NCI-H187 (cell line): Measurements from ENCODE around the gene SYNGR1.
"Not testable (repeated sequence)": the region's sequence is repeated elsewhere in the genome, so short reads cannot be mapped to it uniquely, and the experiment has no call there.

Source experiments
- DNase-seq, 2 experiments: peaks; one replicate each; lab custom pipeline; 2025; lab: John Stamatoyannopoulos, UW

SYNGR1 gene

GRCh38 chr22:39317084-39317774 is 32.6 kb upstream of the SYNGR1 start:
- DNase-seq: no peak

GRCh38 chr22:39317775-39318506 is 31.9 kb upstream of the SYNGR1 start:
- no peak for DNase-seq

GRCh38 chr22:39318507-39319283 is 31.1 kb upstream of the SYNGR1 start:
- no peak for DNase-seq

GRCh38 chr22:39319284-39320022 is 30.3 kb upstream of the SYNGR1 start, which contains the start of gene RPL3:
TSS of gene RPL3 (minus strand) at chr22:39319623. CDS start at chr22:39319597, 26 bp downstream.
- peak; percentile 58 to 81 for DNase-seq

- DNase-seq: not testable (repeated sequence)
Observed at GRCh38 chr22:39320616-39321029, 29.2 kb upstream of the SYNGR1 start.

- no peak for DNase-seq
Observed at GRCh38 chr22:39325392-39325932, 24.3 kb upstream of the SYNGR1 start.

- no peak for DNase-seq
Observed at GRCh38 chr22:39327995-39328754, 21.6 kb upstream of the SYNGR1 start.

GRCh38 chr22:39330553-39330952 is 19.2 kb upstream of the SYNGR1 start:
- DNase-seq: not testable (repeated sequence)

GRCh38 chr22:39332441-39333064 is 17.2 kb upstream of the SYNGR1 start:
- no peak for DNase-seq

GRCh38 chr22:39336411-39336810 is 13.4 kb upstream of the SYNGR1 start:
- no peak for DNase-seq

GRCh38 chr22:39339775-39340174 is 10.0 kb upstream of the SYNGR1 start:
- not testable (repeated sequence) for DNase-seq

- no peak for DNase-seq
Observed at GRCh38 chr22:39341179-39341578, 8.6 kb upstream of the SYNGR1 start.

GRCh38 chr22:39343259-39344045 is 6.3 kb upstream of the SYNGR1 start:
- DNase-seq: no peak

- no peak for DNase-seq
Observed at GRCh38 chr22:39344046-39344390, 5.8 kb upstream of the SYNGR1 start.

- DNase-seq: no peak
Observed at GRCh38 chr22:39345231-39345630, 4.6 kb upstream of the SYNGR1 start.

GRCh38 chr22:39348909-39349505 is 784 bp upstream of the SYNGR1 start:
- DNase-seq: no peak

GRCh38 chr22:39349506-39349966 is 255 bp upstream of the SYNGR1 start:
- no peak for DNase-seq

GRCh38 chr22:39350757-39351688 is 1.2 kb downstream of the SYNGR1 start:
- no peak for DNase-seq
